HEK293 (cell line): ENCODE results near the gene ZNF222.

Experiments
- CTCF ChIA-PET: fragments of 350-600 bp; formaldehyde crosslinking; extraction: SDS; loops from one replicate; lab custom pipeline; 2021; ENCODE audit warnings: antibody characterized with exemption; lab: Yijun Ruan, JAX
- POLR2A ChIA-PET: fragments of 300-600 bp; formaldehyde crosslinking; extraction: SDS; loops from one replicate; lab custom pipeline; 2020; ENCODE audit warnings: antibody characterized with exemption, inconsistent platforms; lab: Yijun Ruan, JAX
- H3K27ac ChIP-seq: fragments of 200-500 bp; sonication (Bioruptor generic); 2 replicates; pipeline ENCODE4 v1.5.1; 2014; ENCODE audit warnings: low read depth, low read length, control low read depth, inconsistent platforms; ENCODE audit errors: extremely low read depth
- H3K36me3 ChIP-seq, 2 experiments: fragments of 200-500 bp in 1 of 2; sonication (Bioruptor generic) in 1 of 2; 1 replicate in 1 of 2; 2 replicates in 1 of 2; pipeline ENCODE4 v1.5.1; 2014 to 2017; ENCODE audit warnings: inconsistent platforms in 2 of 2, low read length in 2 of 2; ENCODE audit not compliant: control insufficient read depth in 2 of 2, insufficient read depth in 1 of 2
- H3K4me1 ChIP-seq: fragments of 200-500 bp; sonication (Bioruptor generic); 2 replicates; pipeline ENCODE4 v1.5.1; 2014; ENCODE audit warnings: mild to moderate bottlenecking, low read length, inconsistent platforms; ENCODE audit not compliant: control insufficient read depth, insufficient read depth
- H3K4me3 ChIP-seq: 2 replicates; pipeline ENCODE4 v1.5.1; 2011; ENCODE audit warnings: low read depth, mild to moderate bottlenecking, control low read depth, low read length, moderate library complexity
- H3K9me3 ChIP-seq: fragments of 200-500 bp; sonication (Bioruptor generic); 2 replicates; pipeline ENCODE4 v1.5.1; 2014; ENCODE audit warnings: low read depth, low read length, inconsistent platforms; ENCODE audit not compliant: control insufficient read depth, insufficient read depth
- GFI1B ChIP-seq: fragments of 450-650 bp; formaldehyde crosslinking; IDR thresholded peaks from 2 replicates; pipeline ENCODE4 v1.5.1; 2016; ENCODE audit warnings: missing biosample characterization, missing genetic modification characterization
- GLI4 ChIP-seq: fragments of 450-650 bp; formaldehyde crosslinking; IDR thresholded peaks from 2 replicates; pipeline ENCODE4 v1.5.1; 2016; ENCODE audit warnings: missing biosample characterization, missing genetic modification characterization
- KLF16 ChIP-seq: fragments of 450-650 bp; formaldehyde crosslinking; IDR thresholded peaks from 2 replicates; pipeline ENCODE4 v1.5.1; 2017; ENCODE audit warnings: missing biosample characterization, missing genetic modification characterization
- RBAK ChIP-seq: fragments of 450-650 bp; formaldehyde crosslinking; IDR thresholded peaks from 2 replicates; pipeline ENCODE4 v1.5.1; 2016; ENCODE audit warnings: missing biosample characterization, missing genetic modification characterization
- SCRT1 ChIP-seq: fragments of 450-650 bp; formaldehyde crosslinking; IDR thresholded peaks from 2 replicates; pipeline ENCODE4 v1.5.1; 2016; ENCODE audit warnings: missing biosample characterization, missing genetic modification characterization, borderline replicate concordance
- TRIM28 ChIP-seq: IDR thresholded peaks from 2 replicates; pipeline ENCODE4 v1.6.1; 2011; ENCODE audit warnings: low read length, control low read depth, borderline replicate concordance
- ZBTB17 ChIP-seq: fragments of 450-650 bp; formaldehyde crosslinking; IDR thresholded peaks from 2 replicates; pipeline ENCODE4 v1.5.1; 2016; ENCODE audit warnings: missing biosample characterization, missing genetic modification characterization
- ZBTB20 ChIP-seq: fragments of 450-650 bp; formaldehyde crosslinking; IDR thresholded peaks from 2 replicates; pipeline ENCODE4 v1.5.1; 2016; ENCODE audit warnings: missing biosample characterization, missing genetic modification characterization
- ZNF121 ChIP-seq: fragments of 450-650 bp; formaldehyde crosslinking; IDR thresholded peaks from 2 replicates; pipeline ENCODE4 v1.5.1; 2016; ENCODE audit warnings: missing biosample characterization, missing genetic modification characterization
- ZNF132 ChIP-seq: fragments of 450-650 bp; formaldehyde crosslinking; IDR thresholded peaks from 2 replicates; pipeline ENCODE4 v1.5.1; 2017; ENCODE audit warnings: missing biosample characterization, missing genetic modification characterization, borderline replicate concordance
- ZNF174 ChIP-seq: fragments of 450-650 bp; formaldehyde crosslinking; IDR thresholded peaks from 2 replicates; pipeline ENCODE4 v1.5.0; 2017; ENCODE audit warnings: missing biosample characterization, mild to moderate bottlenecking, missing genetic modification characterization
- ZNF184 ChIP-seq: fragments of 450-650 bp; IDR thresholded peaks from 2 replicates; pipeline ENCODE4 v1.5.1; 2018; ENCODE audit warnings: missing biosample characterization, mild to moderate bottlenecking, missing genetic modification characterization
- ZNF202 ChIP-seq: fragments of 450-650 bp; formaldehyde crosslinking; IDR thresholded peaks from 2 replicates; pipeline ENCODE4 v1.5.1; 2016; ENCODE audit warnings: missing biosample characterization, missing genetic modification characterization, borderline replicate concordance
- ZNF211 ChIP-seq: fragments of 450-650 bp; formaldehyde crosslinking; IDR thresholded peaks from 2 replicates; pipeline ENCODE4 v1.5.1; 2016; ENCODE audit warnings: low read depth, missing biosample characterization, missing genetic modification characterization
- ZNF302 ChIP-seq: fragments of 450-650 bp; formaldehyde crosslinking; IDR thresholded peaks from 2 replicates; pipeline ENCODE4 v1.5.1; 2016; ENCODE audit warnings: missing biosample characterization, missing genetic modification characterization, low read depth
- ZNF311 ChIP-seq: fragments of 450-650 bp; formaldehyde crosslinking; IDR thresholded peaks from 2 replicates; pipeline ENCODE4 v1.5.1; 2017; ENCODE audit warnings: missing biosample characterization, missing genetic modification characterization, borderline replicate concordance
- ZNF341 ChIP-seq: fragments of 450-650 bp; formaldehyde crosslinking; IDR thresholded peaks from 2 replicates; pipeline ENCODE4; 2016; ENCODE audit warnings: low read depth, missing biosample characterization, missing genetic modification characterization
- ZNF350 ChIP-seq: fragments of 450-650 bp; formaldehyde crosslinking; IDR thresholded peaks from 2 replicates; pipeline ENCODE4 v1.5.0; 2017; ENCODE audit warnings: missing biosample characterization, mild to moderate bottlenecking, missing genetic modification characterization
- ZNF404 ChIP-seq: fragments of 450-650 bp; formaldehyde crosslinking; IDR thresholded peaks from 2 replicates; pipeline ENCODE4 v1.5.1; 2017; ENCODE audit warnings: missing biosample characterization, missing genetic modification characterization
- ZNF549 ChIP-seq: fragments of 450-650 bp; IDR thresholded peaks from 2 replicates; pipeline ENCODE4 v1.5.1; 2018; ENCODE audit warnings: missing biosample characterization, missing genetic modification characterization, mild to moderate bottlenecking, inconsistent platforms, moderate library complexity
- ZNF624 ChIP-seq: fragments of 450-650 bp; formaldehyde crosslinking; IDR thresholded peaks from 2 replicates; pipeline ENCODE4 v1.5.1; 2017; ENCODE audit warnings: missing biosample characterization, missing genetic modification characterization
- ZNF658 ChIP-seq: fragments of 450-650 bp; formaldehyde crosslinking; IDR thresholded peaks from 2 replicates; pipeline ENCODE4; 2016; ENCODE audit warnings: missing biosample characterization, missing genetic modification characterization
- ZNF664 ChIP-seq: fragments of 450-650 bp; formaldehyde crosslinking; IDR thresholded peaks from 2 replicates; pipeline ENCODE4 v1.5.1; 2016; ENCODE audit warnings: missing biosample characterization, missing genetic modification characterization
- ZNF670 ChIP-seq: fragments of 450-650 bp; formaldehyde crosslinking; IDR thresholded peaks from 2 replicates; pipeline ENCODE4 v1.5.1; 2016; ENCODE audit warnings: missing biosample characterization, missing genetic modification characterization, low read depth
- ZNF837 ChIP-seq: fragments of 450-650 bp; formaldehyde crosslinking; IDR thresholded peaks from 2 replicates; pipeline ENCODE4 v1.5.1; 2016; ENCODE audit warnings: missing biosample characterization, missing genetic modification characterization
- ZNF843 ChIP-seq: fragments of 450-650 bp; formaldehyde crosslinking; IDR thresholded peaks from 2 replicates; pipeline ENCODE4 v1.5.1; 2016; ENCODE audit warnings: missing biosample characterization, missing genetic modification characterization
- ZSCAN16 ChIP-seq: fragments of 450-650 bp; formaldehyde crosslinking; IDR thresholded peaks from 2 replicates; pipeline ENCODE4 v1.5.1; 2016; ENCODE audit warnings: missing biosample characterization, missing genetic modification characterization
- ZXDB ChIP-seq: fragments of 450-650 bp; formaldehyde crosslinking; IDR thresholded peaks from 2 replicates; pipeline ENCODE4 v1.5.1; 2016; ENCODE audit warnings: missing biosample characterization, missing genetic modification characterization
- TF ChIP-seq, protein P1 (sequence below): fragments of 450-650 bp; formaldehyde crosslinking; IDR thresholded peaks from 2 replicates; pipeline ENCODE4; 2016; ENCODE audit warnings: missing biosample characterization, missing genetic modification characterization
- TF ChIP-seq, protein P2 (sequence below): fragments of 450-650 bp; formaldehyde crosslinking; IDR thresholded peaks from 2 replicates; pipeline ENCODE4 v1.5.1; 2017; ENCODE audit warnings: missing biosample characterization, missing genetic modification characterization
- TF ChIP-seq, protein P3 (sequence below): fragments of 450-650 bp; formaldehyde crosslinking; conservative IDR thresholded peaks from 2 replicates; pipeline ENCODE4 v1.5.1; 2016; ENCODE audit warnings: low read depth, missing biosample characterization, missing genetic modification characterization
- TF ChIP-seq, protein P4 (sequence below): fragments of 450-650 bp; formaldehyde crosslinking; IDR thresholded peaks from 2 replicates; pipeline ENCODE4 v1.5.1; 2016; ENCODE audit warnings: missing biosample characterization, missing genetic modification characterization

The ZNF222 gene

DNA sequence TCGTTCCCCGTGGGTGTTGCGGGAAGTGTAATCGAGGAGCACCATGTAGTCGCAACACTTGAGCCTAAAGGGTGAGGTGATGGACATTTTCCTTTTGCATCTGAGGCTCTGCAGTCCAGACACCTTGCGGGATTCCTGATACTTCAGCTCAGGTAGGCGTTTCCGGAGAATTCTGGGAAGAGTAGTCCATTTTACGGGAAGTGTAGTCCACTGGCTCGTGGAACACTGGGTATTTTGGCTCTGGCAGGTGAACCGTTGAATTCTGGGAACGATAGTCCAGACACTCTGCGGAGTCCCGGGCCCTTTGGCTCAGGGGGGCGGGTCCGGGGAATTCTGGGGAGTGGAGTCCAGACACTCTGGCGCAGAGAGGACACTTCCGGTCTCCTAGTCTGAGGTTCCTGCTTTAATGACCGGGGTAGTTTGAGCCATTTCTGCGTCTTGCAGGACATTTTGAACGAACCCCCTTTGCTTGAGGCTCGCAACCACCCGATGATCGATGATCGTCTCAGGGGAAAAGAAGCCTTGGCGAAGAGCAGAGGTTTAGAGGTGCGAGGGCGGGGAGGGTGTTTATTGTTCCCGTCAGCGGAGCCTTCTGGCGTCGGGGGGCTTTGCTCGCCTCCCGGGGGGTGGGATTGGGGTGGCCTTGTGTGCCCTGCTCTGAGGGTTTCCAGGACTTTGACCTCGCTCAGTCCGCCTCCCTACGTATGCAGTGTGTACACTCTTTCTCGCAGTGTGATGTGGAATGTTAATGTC lies 26.6 kb downstream of the ZNF222 start, which contains the start of gene ZNF223:
Gene ZNF223, plus strand, starts transcription at position 387 of the 753 bp plus-strand sequence. CDS start 3,141 bp downstream, outside the sequence.
- H3K4me3 ChIP-seq: peak within 1 kb of the TSS; percentile 66
- CTCF ChIA-PET: interaction anchor here (0.6 to 1.1 kb wide), 2 partner anchors 9 to 275 kb away, joined by 3 read pairs; no protein-coding TSS in a partner anchor
- no peak for TF ChIP-seq ZNF211
- 0 out of 2 replicates have a peak, but pooled peaks have one; percentile 24 for TF ChIP-seq ZSCAN16 (tag by site-specific recombination)
- TF ChIP-seq ZNF549: no peak
- TF ChIP-seq ZNF174 (tag by site-specific recombination): no peak
- peak; percentile 95 for TF ChIP-seq KLF16 (tag by site-specific recombination)
- TF ChIP-seq ZNF350: no peak
- no peak for TF ChIP-seq ZNF311 (tag by site-specific recombination)
- no peak for TF ChIP-seq ZNF202 (tag by site-specific recombination)
- peak; percentile 100 for TF ChIP-seq ZBTB17 (tag by site-specific recombination)
- TF ChIP-seq ZNF341: no peak; the same call in none of the 2 replicates
- TF ChIP-seq SCRT1 (tag by site-specific recombination): peak; percentile 73; the same call in 1 of the 2 replicates
- TF ChIP-seq ZBTB20 (tag by site-specific recombination): peak; percentile 100
- TF ChIP-seq GLI4 (tag by site-specific recombination): no peak
- TF ChIP-seq ZNF670 (tag by site-specific recombination): no peak
- no peak for TF ChIP-seq ZNF184 (tag by site-specific recombination)
- TF ChIP-seq, protein P1, sequence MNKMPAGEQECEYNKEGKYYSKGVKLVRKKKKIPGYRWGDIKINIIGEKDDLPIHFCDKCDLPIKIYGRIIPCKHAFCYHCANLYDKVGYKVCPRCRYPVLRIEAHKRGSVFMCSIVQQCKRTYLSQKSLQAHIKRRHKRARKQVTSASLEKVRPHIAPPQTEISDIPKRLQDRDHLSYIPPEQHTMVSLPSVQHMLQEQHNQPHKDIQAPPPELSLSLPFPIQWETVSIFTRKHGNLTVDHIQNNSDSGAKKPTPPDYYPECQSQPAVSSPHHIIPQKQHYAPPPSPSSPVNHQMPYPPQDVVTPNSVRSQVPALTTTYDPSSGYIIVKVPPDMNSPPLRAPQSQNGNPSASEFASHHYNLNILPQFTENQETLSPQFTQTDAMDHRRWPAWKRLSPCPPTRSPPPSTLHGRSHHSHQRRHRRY (tag by site-specific recombination): no peak
- TF ChIP-seq, protein P2, sequence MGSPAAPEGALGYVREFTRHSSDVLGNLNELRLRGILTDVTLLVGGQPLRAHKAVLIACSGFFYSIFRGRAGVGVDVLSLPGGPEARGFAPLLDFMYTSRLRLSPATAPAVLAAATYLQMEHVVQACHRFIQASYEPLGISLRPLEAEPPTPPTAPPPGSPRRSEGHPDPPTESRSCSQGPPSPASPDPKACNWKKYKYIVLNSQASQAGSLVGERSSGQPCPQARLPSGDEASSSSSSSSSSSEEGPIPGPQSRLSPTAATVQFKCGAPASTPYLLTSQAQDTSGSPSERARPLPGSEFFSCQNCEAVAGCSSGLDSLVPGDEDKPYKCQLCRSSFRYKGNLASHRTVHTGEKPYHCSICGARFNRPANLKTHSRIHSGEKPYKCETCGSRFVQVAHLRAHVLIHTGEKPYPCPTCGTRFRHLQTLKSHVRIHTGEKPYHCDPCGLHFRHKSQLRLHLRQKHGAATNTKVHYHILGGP: no peak
- TF ChIP-seq TRIM28: peak; percentile 64; the same call in 1 of the 2 replicates
- no peak; the same call in 1 of the 2 replicates for TF ChIP-seq ZNF843 (tag by site-specific recombination)
- 0 out of 2 replicates have a peak, but pooled peaks have one; percentile 18 for TF ChIP-seq ZNF404 (tag by site-specific recombination)
- no peak for TF ChIP-seq ZNF121 (tag by site-specific recombination)
- no peak for TF ChIP-seq ZNF302 (tag by site-specific recombination)
- peak; percentile 94 for TF ChIP-seq ZXDB
- TF ChIP-seq ZNF664: 0 out of 2 replicates have a peak, but pooled peaks have one; percentile 7
- TF ChIP-seq ZNF658: no peak
- TF ChIP-seq ZNF837 (tag by site-specific recombination): no peak
- TF ChIP-seq, protein P3, sequence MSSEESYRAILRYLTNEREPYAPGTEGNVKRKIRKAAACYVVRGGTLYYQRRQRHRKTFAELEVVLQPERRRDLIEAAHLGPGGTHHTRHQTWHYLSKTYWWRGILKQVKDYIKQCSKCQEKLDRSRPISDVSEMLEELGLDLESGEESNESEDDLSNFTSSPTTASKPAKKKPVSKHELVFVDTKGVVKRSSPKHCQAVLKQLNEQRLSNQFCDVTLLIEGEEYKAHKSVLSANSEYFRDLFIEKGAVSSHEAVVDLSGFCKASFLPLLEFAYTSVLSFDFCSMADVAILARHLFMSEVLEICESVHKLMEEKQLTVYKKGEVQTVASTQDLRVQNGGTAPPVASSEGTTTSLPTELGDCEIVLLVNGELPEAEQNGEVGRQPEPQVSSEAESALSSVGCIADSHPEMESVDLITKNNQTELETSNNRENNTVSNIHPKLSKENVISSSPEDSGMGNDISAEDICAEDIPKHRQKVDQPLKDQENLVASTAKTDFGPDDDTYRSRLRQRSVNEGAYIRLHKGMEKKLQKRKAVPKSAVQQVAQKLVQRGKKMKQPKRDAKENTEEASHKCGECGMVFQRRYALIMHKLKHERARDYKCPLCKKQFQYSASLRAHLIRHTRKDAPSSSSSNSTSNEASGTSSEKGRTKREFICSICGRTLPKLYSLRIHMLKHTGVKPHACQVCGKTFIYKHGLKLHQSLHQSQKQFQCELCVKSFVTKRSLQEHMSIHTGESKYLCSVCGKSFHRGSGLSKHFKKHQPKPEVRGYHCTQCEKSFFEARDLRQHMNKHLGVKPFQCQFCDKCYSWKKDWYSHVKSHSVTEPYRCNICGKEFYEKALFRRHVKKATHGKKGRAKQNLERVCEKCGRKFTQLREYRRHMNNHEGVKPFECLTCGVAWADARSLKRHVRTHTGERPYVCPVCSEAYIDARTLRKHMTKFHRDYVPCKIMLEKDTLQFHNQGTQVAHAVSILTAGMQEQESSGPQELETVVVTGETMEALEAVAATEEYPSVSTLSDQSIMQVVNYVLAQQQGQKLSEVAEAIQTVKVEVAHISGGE (tag by site-specific recombination): peak; percentile 99
- TF ChIP-seq, protein P4, sequence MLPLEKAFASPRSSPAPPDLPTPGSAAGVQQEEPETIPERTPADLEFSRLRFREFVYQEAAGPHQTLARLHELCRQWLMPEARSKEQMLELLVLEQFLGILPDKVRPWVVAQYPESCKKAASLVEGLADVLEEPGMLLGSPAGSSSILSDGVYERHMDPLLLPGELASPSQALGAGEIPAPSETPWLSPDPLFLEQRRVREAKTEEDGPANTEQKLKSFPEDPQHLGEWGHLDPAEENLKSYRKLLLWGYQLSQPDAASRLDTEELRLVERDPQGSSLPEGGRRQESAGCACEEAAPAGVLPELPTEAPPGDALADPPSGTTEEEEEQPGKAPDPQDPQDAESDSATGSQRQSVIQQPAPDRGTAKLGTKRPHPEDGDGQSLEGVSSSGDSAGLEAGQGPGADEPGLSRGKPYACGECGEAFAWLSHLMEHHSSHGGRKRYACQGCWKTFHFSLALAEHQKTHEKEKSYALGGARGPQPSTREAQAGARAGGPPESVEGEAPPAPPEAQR (tag by site-specific recombination): no peak
- no peak for TF ChIP-seq ZNF132
- TF ChIP-seq GFI1B: no peak
- TF ChIP-seq ZNF624 (tag by site-specific recombination): no peak
- no peak for TF ChIP-seq RBAK (tag by site-specific recombination)

More for the DNA sequence above, 26.6 kb downstream of the ZNF222 start, which contains the start of gene ZNF223:
- H3K4me1 ChIP-seq: peaks cover 14% of the 10 kb centered on the region
- H3K27ac ChIP-seq: peak within 1 kb of the TSS; percentile 61
- POLR2A ChIA-PET: interaction anchor here (0.9 to 2.4 kb wide), 17 partner anchors 10 to 383 kb away, joined by 3 to 17 read pairs (median 4); partner anchors contain the start of genes ZNF221, ZNF222, ZNF224 and ZNF225
- H3K9me3 ChIP-seq: peaks cover 11% of the 10 kb centered on the region
- peaks cover 17 to 31% of the 10 kb centered on the region in 2 experiments for H3K36me3 ChIP-seq
